AG08395 (cell line): ENCODE data around the gene CCL27.
A peak's percentile ranks its signal among the peaks of the same experiment; 100 is the strongest.

Experiments used
- DNase-seq: peaks from one replicate; pipeline ENCODE4 v3.0.0; 2012; ENCODE audit warnings: mixed read lengths, low spot score

CCL27 gene

GRCh38 chr9:34627716-34628655 lies 34.5 kb downstream of the CCL27 start:
- no peak for DNase-seq

GRCh38 chr9:34625186-34625486 lies 37.3 kb downstream of the CCL27 start:
- no peak for DNase-seq

- DNase-seq, result no peak
Measured at GRCh38 chr9:34624475-34625185, 37.8 kb downstream of the CCL27 start.

GRCh38 chr9:34623374-34624235 lies 38.9 kb downstream of the CCL27 start:
- DNase-seq, result no peak

GRCh38 chr9:34620061-34620994 lies 42.1 kb downstream of the CCL27 start, which contains the start of gene DCTN3:
Gene DCTN3, minus strand, starts transcription at chr9:34620495. Its CDS starts 31 bp downstream, at chr9:34620464.
- peak; percentile 98 for DNase-seq

- no peak for DNase-seq
Measured at GRCh38 chr9:34615132-34615531, 47.3 kb downstream of the CCL27 start.

GRCh38 chr9:34612788-34613390 lies 49.6 kb downstream of the CCL27 start:
- peak; percentile 82 for DNase-seq
